Heart right ventricle (tissue), 16 donors: Measurements from ENCODE around the gene ATCAY. TPM values are rescaled to one million over a fixed set of nuclear protein-coding genes. Genes with fewer than 3 reads are reported as not detected.

ENCODE experiments used
- ATAC-seq, 8 donors: fragments of 200-7000 bp; cut with Tn5 transposase; one replicate each; pipeline ENCODE4 v1.9.1; 2020; ENCODE audit warnings: mild to moderate bottlenecking in 8 of 8, moderate library complexity in 8 of 8, moderate number of reproducible peaks in 1 of 8
- DNase-seq, 2 donors: peaks; one replicate each; pipeline ENCODE4 v3.0.0-alpha.2; 2020
- H3K27ac ChIP-seq, 10 donors: fragments of 200-600 bp; sonication (generic) in 2 of 10; one replicate each; pipeline versions ENCODE4 v1.5.0 to v1.8.0; 2020 to 2022; ENCODE audit warnings: mild to moderate bottlenecking in 3 of 10
- H3K27me3 ChIP-seq, 7 donors: fragments of 200-600 bp; one replicate each; pipeline ENCODE4 v1.8.0; 2021 to 2022; ENCODE audit warnings: mild to moderate bottlenecking in 2 of 7
- H3K36me3 ChIP-seq, 9 donors: fragments of 200-600 bp; sonication (generic) in 1 of 9; one replicate each; pipeline versions ENCODE4 v1.5.0 to v1.8.0; 2020 to 2022; ENCODE audit warnings: mild to moderate bottlenecking in 2 of 9
- H3K4me1 ChIP-seq, 9 donors: fragments of 200-600 bp; sonication (generic) in 1 of 9; one replicate each; pipeline versions ENCODE4 v1.5.0 to v1.8.0; 2020 to 2022; ENCODE audit warnings: mild to moderate bottlenecking in 4 of 9
- H3K4me3 ChIP-seq, 10 donors: fragments of 200-600 bp; sonication (generic) in 2 of 10; one replicate each; pipeline versions ENCODE4 v1.5.0 to v1.8.0; 2020 to 2022; ENCODE audit warnings: mild to moderate bottlenecking in 7 of 10, moderate library complexity in 2 of 10
- H3K9me3 ChIP-seq, 11 donors: fragments of 200-600 bp in 10 of 11; sonication (generic) in 2 of 11; one replicate each; pipeline versions ENCODE4 v1.5.0 to v1.8.0; 2013 to 2022; ENCODE audit warnings: mild to moderate bottlenecking in 2 of 11, control low read depth in 1 of 11, moderate library complexity in 1 of 11
- CTCF ChIP-seq, 9 donors: fragments of 200-600 bp; sonication (generic) in 2 of 9; IDR thresholded peaks; one replicate each; pipeline versions ENCODE4 v1.5.0 to v1.8.0; 2021 to 2022; ENCODE audit warnings: antibody characterized with exemption in 9 of 9, mild to moderate bottlenecking in 5 of 9, moderate library complexity in 1 of 9
- WGBS, 2 donors: extraction: QIAGEN DNeasy Blood & Tissue Kit; methylation state at CpG; one replicate each; pipeline ENCODE4 v1.1.7; 2013; ENCODE audit warnings: inconsistent platforms in 1 of 2; 5-methylcytosine and 5-hydroxymethylcytosine counted together
- intact Hi-C, 10 donors: fragments of 100-400 bp; cut with DNase I; formaldehyde crosslinking; loops; one replicate each; pipeline versions ENCODE4 v1.11.1 to v1.14.2; 2022
- polyA plus RNA-seq, 2 donors: library from polyadenylated mRNA; stranded (reverse); fragments of 200-250 nt; gene quantifications; one replicate each; pipeline ENCODE4 v1.2.3, GENCODE V29; 2013
- total RNA-seq, 10 donors: library from RNA; stranded (reverse); fragmentation: NEBNext Ultra II Directional in 3 of 10; extraction: Animal tissue kit (Norgen Biotek cat#: 25700) in 3 of 10; gene quantifications; one replicate each; pipeline versions ENCODE4 v1.2.1 to v1.2.4, GENCODE V29; 2021 to 2023
- donor health status: Arrhythmogenic right ventricular cardiomyopathy.
- donor health status: ischemic (EF 13 %, LVEDD 7.1; RV severe dilation, severe dysfunction).
- donor health status: healthy with polysubstance abuse.
- donor health status: DM: no; HTN: yes; CAD: no.
- donor health status: DM: no; HTN: no; CAD: no.
- donor health status: ischemic (EF 25% LVEDD 6.9; RV normal size, moderate dysfunction).
- donor health status: ischemic (EF 25% LVEDD 5.7; RV mildly dilated, moderate dysfunction).
- donor health status: healthy.
- donor health status: DM: yes; HTN: yes; CAD: no.
- donor health status: Ischemic cardiomyopathy.
- donor health status: ischemic (EF 35%, LVEDD 5.7; RV mildly dilated, moderate dysfunction).
- donor health status: nonischemic (EF 11% LVEDD 7.7; RV severe dilation, severe dysfunction).
- donor health status: DM: yes; HTN: yes; CAD: no.
- donor health status: PGD.
- donor health status: ischemic (EF 29% LVEDD 5.4; RV normal size, mild dysfunction).
- donor health status: nonischemic (EF 23%, LVEDD 6.1; RV moderate dilation, normal function).

Gene ATCAY
- total and polyA plus RNA-seq, 12 donors = not detected

GRCh38 chr19:3959766-3960131 lies 79.3 kb downstream of the ATCAY start:
- WGBS, 2 donors = 92 to 94% methylated on average over 15 of the region's 15 CpGs
- Histone ChIP-seq H3K4me1 (peaks cover 0 to 17% (median 4%) of the 10 kb centered on the region in 9 donors), H3K27me3 (no peaks in the 10 kb centered on the region), H3K4me3 (no peak overlapping the region), H3K36me3 (peaks cover 16 to 96% (median 53%) of the 10 kb centered on the region in 9 donors), H3K27ac (no peak overlapping the region), H3K9me3 (no peaks in the 10 kb centered on the region)
- peak in 1 of 8 donors; percentile 7 for ATAC-seq
- no peak for DNase-seq
- intact Hi-C loops = loop anchor here in 1 of 10 donors (10.0 kb wide), 1 partner anchor 195 kb away; the partner anchor contains the start of genes APBA3 and MRPL54
- TF ChIP-seq CTCF (IDR thresholded peaks at IDR 0.05) = no peak

GRCh38 chr19:3961007-3961406 lies 80.5 kb downstream of the ATCAY start:
- 86 to 90% methylated on average over 24 of the region's 24 CpGs for WGBS, 2 donors

GRCh38 chr19:3963458-3964255 lies 83.2 kb downstream of the ATCAY start:
- intact Hi-C loops = no loop called here
- DNase-seq (no peak), ATAC-seq (peak in 1 of 8 donors; percentile 0)
- Histone ChIP-seq H3K27ac (peak overlapping the region in 3 of 10 donors; percentile 9 to 23 (median 19)), H3K36me3 (peaks cover 16 to 100% (median 83%) of the 10 kb centered on the region in 9 donors), H3K9me3 (no peaks in the 10 kb centered on the region), H3K4me1 (peaks cover 22 to 54% (median 33%) of the 10 kb centered on the region in 9 donors), H3K4me3 (no peak overlapping the region), H3K27me3 (no peaks in the 10 kb centered on the region)
- 90 to 94% methylated on average over 35 of the region's 35 CpGs for whole genome bisulfite sequencing, 2 donors
- TF ChIP-seq CTCF (IDR thresholded peaks at IDR 0.05) = no peak

More at GRCh38 chr19:3961007-3961406, 80.5 kb downstream of the ATCAY start:
- TF ChIP-seq CTCF (IDR thresholded peaks at IDR 0.05) = no peak
- intact Hi-C loops = no loop called here
- Histone ChIP-seq H3K9me3 (no peaks in the 10 kb centered on the region), H3K4me1 (peaks cover 0 to 29% (median 8%) of the 10 kb centered on the region in 9 donors), H3K4me3 (no peak overlapping the region), H3K36me3 (peaks cover 16 to 100% (median 65%) of the 10 kb centered on the region in 9 donors), H3K27ac (peak overlapping the region in 8 of 10 donors; percentile 17 to 83 (median 62)), H3K27me3 (no peaks in the 10 kb centered on the region)
- no peak for DNase-seq
- peak in 1 of 8 donors; percentile 2 for ATAC-seq

- ATAC-seq (no peak), DNase-seq (no peak)
- Histone ChIP-seq H3K27me3 (no peaks in the 10 kb centered on the region), H3K9me3 (no peaks in the 10 kb centered on the region), H3K4me3 (no peak overlapping the region), H3K36me3 (peaks cover 10 to 98% (median 74%) of the 10 kb centered on the region in 9 donors), H3K27ac (peak overlapping the region in 5 of 10 donors; percentile 4 to 99 (median 14)), H3K4me1 (peaks cover 29 to 62% (median 42%) of the 10 kb centered on the region in 9 donors)
- intact Hi-C loops = no loop called here
- 84 to 85% methylated on average over 58 to 60 of the region's 60 CpGs for WGBS, 2 donors
- no peak for TF ChIP-seq CTCF (IDR thresholded peaks at IDR 0.05)
Observed at GRCh38 chr19:3964256-3965194, 84.0 kb downstream of the ATCAY start.
